Keratinocyte (primary cell): ENCODE measurements around the gene GPATCH4. TPM values are rescaled to one million over a fixed set of nuclear protein-coding genes. Genes with fewer than 3 reads are reported as not detected.

Experiments
- DNase-seq: peaks from one replicate; pipeline ENCODE4 v3.0.0-alpha.2; 2011; ENCODE audit warnings: low read depth, missing footprints, low spot score
- FAIRE-seq: peaks from 2 replicates; lab custom pipeline; 2011; peaks lifted over from hg19 to GRCh38; lab: Jason Lieb, UNC
- H2AFZ ChIP-seq: 2 replicates; pipeline ENCODE4 v1.6.0; 2012; ENCODE audit warnings: low read length, control low read depth, inconsistent platforms; ENCODE audit not compliant: control insufficient read depth
- H3K27ac ChIP-seq: 2 replicates; pipeline ENCODE4 v1.5.1; 2011; ENCODE audit warnings: low read length; ENCODE audit not compliant: control insufficient read depth, insufficient read depth
- H3K27me3 ChIP-seq: 3 replicates; pipeline ENCODE4 v1.6.0; 2011; ENCODE audit warnings: low read length; ENCODE audit not compliant: control insufficient read depth, insufficient read depth; ENCODE audit errors: extremely low read depth
- H3K36me3 ChIP-seq, 2 experiments: 2 replicates in 1 of 2; 3 replicates in 1 of 2; pipeline ENCODE4 v1.5.1; 2011; ENCODE audit warnings: low read length in 2 of 2, mild to moderate bottlenecking in 1 of 2; ENCODE audit not compliant: control insufficient read depth in 2 of 2, insufficient read depth in 2 of 2; ENCODE audit errors: extremely low read depth in 1 of 2
- H3K4me1 ChIP-seq: 3 replicates; pipeline ENCODE4 v1.5.1; 2011; ENCODE audit warnings: low read length; ENCODE audit not compliant: control insufficient read depth, insufficient read depth; ENCODE audit errors: extremely low read depth
- H3K4me2 ChIP-seq: 3 replicates; pipeline ENCODE4 v1.6.0; 2011; ENCODE audit warnings: low read depth, low read length; ENCODE audit not compliant: control insufficient read depth, insufficient read depth; ENCODE audit errors: extremely low read depth
- H3K4me3 ChIP-seq, 3 experiments: fragments of 200-600 bp in 1 of 3; sonication (generic) in 1 of 3; 2 replicates in 2 of 3; 3 replicates in 1 of 3; pipeline ENCODE4 v1.5.1; 2011 to 2016; ENCODE audit warnings: low read length in 3 of 3, mild to moderate bottlenecking in 3 of 3, control low read depth in 2 of 3, inconsistent platforms in 1 of 3, low read depth in 1 of 3, mixed read lengths in 1 of 3, mixed run types in 1 of 3, moderate library complexity in 1 of 3; ENCODE audit not compliant: control insufficient read depth in 2 of 3, insufficient read depth in 2 of 3; ENCODE audit errors: extremely low read depth in 1 of 3
- H3K79me2 ChIP-seq: 2 replicates; pipeline ENCODE4 v1.6.0; 2012; ENCODE audit warnings: low read length; ENCODE audit not compliant: control insufficient read depth, insufficient read depth
- H3K9ac ChIP-seq: 3 replicates; pipeline ENCODE4 v1.6.0; 2011; ENCODE audit warnings: low read length; ENCODE audit not compliant: control insufficient read depth, insufficient read depth; ENCODE audit errors: extremely low read depth
- H3K9me1 ChIP-seq: 3 replicates; pipeline ENCODE4 v1.6.0; 2011; ENCODE audit warnings: low read length; ENCODE audit not compliant: control insufficient read depth, insufficient read depth; ENCODE audit errors: extremely low read depth
- H3K9me3 ChIP-seq: 2 replicates; pipeline ENCODE4 v1.5.1; 2012; ENCODE audit warnings: low read depth, low read length; ENCODE audit not compliant: control insufficient read depth
- H4K20me1 ChIP-seq: 3 replicates; pipeline ENCODE4 v1.6.0; 2011; ENCODE audit warnings: low read length; ENCODE audit not compliant: control insufficient read depth, insufficient read depth; ENCODE audit errors: extremely low read depth
- EZH2 ChIP-seq: IDR thresholded peaks from one replicate; pipeline ENCODE4 v1.6.1; 2012; ENCODE audit warnings: inconsistent platforms, mild to moderate bottlenecking, low read length, moderate library complexity
- dilution Hi-C: fragments of 300-500 bp; cut with MboI; formaldehyde crosslinking; loops from one replicate; pipeline ENCODE4 v1.7.0; 2020; ENCODE audit warnings: low sequenced_read_pairs; ENCODE audit not compliant: extremely low pct_ligation_motif_present
- polyA minus RNA-seq, 3 experiments: library from RNA; depleted of rRNA, polyadenylated mRNA; stranded (reverse); fragments of >200 nt; gene quantifications; 1 replicate in 1 of 3; 2 replicates in 1 of 3; 3 replicates in 1 of 3; pipeline ENCODE4 v1.2.3, GENCODE V29; 2011
- polyA plus RNA-seq, 5 experiments: library from polyadenylated mRNA; depleted of rRNA in 3 of 5; stranded (reverse) in 3 of 5; stranded (forward) in 1 of 5; unstranded in 1 of 5; fragments of >200 nt; gene quantifications; 1 replicate in 1 of 5; 2 replicates in 3 of 5; 3 replicates in 1 of 5; pipeline versions ENCODE4 v1.2.1 to v1.2.3, GENCODE V29; 2011 to 2012; ENCODE audit warnings: missing spikeins in 2 of 5, low read depth in 1 of 5, low replicate concordance in 1 of 5
- TF ChIP-seq, protein P1 (sequence below), 3 experiments: IDR thresholded peaks in 1 of 3; conservative IDR thresholded peaks in 1 of 3; optimal IDR thresholded peaks in 1 of 3; 2 replicates in 2 of 3; 3 replicates in 1 of 3; pipeline versions ENCODE3 to v1.5.1; 2011; ENCODE audit warnings: low read length in 3 of 3, mild to moderate bottlenecking in 3 of 3, moderate library complexity in 2 of 3, control low read depth in 1 of 3, inconsistent platforms in 1 of 3; ENCODE audit not compliant: insufficient read depth in 2 of 3; ENCODE audit errors: extremely low read depth in 1 of 3

Gene GPATCH4
- polyA plus RNA-seq (31.8 to 48.9 TPM (median 43.5 TPM) in 3 replicates), polyA minus RNA-seq (30.0 to 49.1 TPM (median 34.6 TPM) in 3 replicates)
- 21.5 TPM for polyA plus RNA-seq (2011; ENCODE audit: low read depth)
- 32.0 and 41.4 TPM in 2 replicates for polyA plus RNA-seq (2011; cell fraction: cytosol; rRNA removed)
- polyA plus RNA-seq (2011; cell fraction: nucleus; rRNA removed), result 43.6 and 52.9 TPM in 2 replicates
- polyA plus RNA-seq (2012; ENCODE audit: low replicate concordance), result 27.0 and 53.5 TPM in 2 replicates
- 23.0 TPM for polyA minus RNA-seq (2011; cell fraction: cytosol; rRNA and poly(A)+ RNA removed)
- 16.1 and 17.0 TPM in 2 replicates for polyA minus RNA-seq (2011; cell fraction: nucleus; rRNA and poly(A)+ RNA removed)

DNA sequence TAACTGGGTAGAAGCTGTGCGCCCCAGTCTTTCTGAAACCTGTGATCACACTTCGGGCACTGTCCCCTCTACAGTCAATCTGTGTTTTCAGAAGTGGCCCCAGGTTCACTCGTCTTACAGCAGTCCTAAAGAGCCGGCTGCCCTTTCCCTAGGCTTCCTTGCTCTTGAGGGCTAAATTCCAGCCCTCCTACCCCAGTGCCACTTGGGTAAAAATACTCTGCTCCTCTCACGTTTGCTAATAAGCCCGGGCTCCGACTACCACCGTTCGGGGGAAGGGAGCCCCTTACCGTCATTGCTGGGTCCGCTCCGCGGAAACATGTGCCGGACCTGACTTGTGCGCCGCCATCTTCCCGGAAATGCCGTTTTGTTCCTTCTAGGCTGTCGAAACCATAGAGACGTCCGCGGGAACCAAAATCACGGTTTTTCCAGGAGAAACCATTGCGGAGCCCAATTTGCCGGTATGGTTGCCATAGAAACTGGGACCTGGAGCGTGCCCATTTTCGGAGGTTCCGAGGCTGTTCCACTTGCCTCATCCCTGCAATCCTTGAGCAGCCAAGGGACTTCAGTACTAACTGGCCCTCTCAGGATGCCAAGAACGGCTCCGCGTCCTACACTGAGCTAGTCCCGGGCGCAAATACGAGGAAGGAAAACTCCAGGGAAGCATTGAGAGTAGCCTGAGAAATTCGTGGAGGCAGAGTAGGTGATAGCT, at the start of gene GPATCH4:
Gene GPATCH4, minus strand, starts transcription at position 358 of the 709 bp plus-strand sequence.
- Histone ChIP-seq H3K27me3 (no peaks in the 10 kb centered on the region), H3K4me3 (peak within 1 kb of the TSS; percentile 61 to 97 (median 96)), H2AFZ (peak within 1 kb of the TSS; percentile 78), H3K36me3 (peaks cover 20 to 22% of the 10 kb centered on the region in 2 experiments), H3K4me2 (peak within 1 kb of the TSS; percentile 97), H3K27ac (peak within 1 kb of the TSS; percentile 90), H3K9me3 (no peaks in the 10 kb centered on the region), H4K20me1 (no peaks in the 10 kb centered on the region), H3K9ac (peak within 1 kb of the TSS; percentile 98), H3K9me1 (no peaks in the 10 kb centered on the region), H3K79me2 (peaks cover 25% of the 10 kb centered on the region), H3K4me1 (peaks cover 28% of the 10 kb centered on the region)
- no peak for FAIRE-seq
- TF ChIP-seq EZH2, result no peak
- TF ChIP-seq, protein P1, sequence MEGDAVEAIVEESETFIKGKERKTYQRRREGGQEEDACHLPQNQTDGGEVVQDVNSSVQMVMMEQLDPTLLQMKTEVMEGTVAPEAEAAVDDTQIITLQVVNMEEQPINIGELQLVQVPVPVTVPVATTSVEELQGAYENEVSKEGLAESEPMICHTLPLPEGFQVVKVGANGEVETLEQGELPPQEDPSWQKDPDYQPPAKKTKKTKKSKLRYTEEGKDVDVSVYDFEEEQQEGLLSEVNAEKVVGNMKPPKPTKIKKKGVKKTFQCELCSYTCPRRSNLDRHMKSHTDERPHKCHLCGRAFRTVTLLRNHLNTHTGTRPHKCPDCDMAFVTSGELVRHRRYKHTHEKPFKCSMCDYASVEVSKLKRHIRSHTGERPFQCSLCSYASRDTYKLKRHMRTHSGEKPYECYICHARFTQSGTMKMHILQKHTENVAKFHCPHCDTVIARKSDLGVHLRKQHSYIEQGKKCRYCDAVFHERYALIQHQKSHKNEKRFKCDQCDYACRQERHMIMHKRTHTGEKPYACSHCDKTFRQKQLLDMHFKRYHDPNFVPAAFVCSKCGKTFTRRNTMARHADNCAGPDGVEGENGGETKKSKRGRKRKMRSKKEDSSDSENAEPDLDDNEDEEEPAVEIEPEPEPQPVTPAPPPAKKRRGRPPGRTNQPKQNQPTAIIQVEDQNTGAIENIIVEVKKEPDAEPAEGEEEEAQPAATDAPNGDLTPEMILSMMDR (optimal IDR thresholded peaks at IDR 0.05 in 1 of 3, IDR thresholded peaks at IDR 0.05 in 1 of 3, conservative IDR thresholded peaks at IDR 0.05 in 1 of 3; ENCODE audit: extremely low read depth in 1 of 3, insufficient read depth in 2 of 3, low read length in 3 of 3), result no peak
- DNase-seq, result no peak
- dilution Hi-C loops, result no loop called here

GRCh38 chr1:156648951-156649350, 47.7 kb upstream of the GPATCH4 start:
- Histone ChIP-seq H3K9me3 (no peaks in the 10 kb centered on the region), H3K4me3 (no peak overlapping the region), H3K79me2 (no peaks in the 10 kb centered on the region), H3K9ac (no peak overlapping the region), H3K4me1 (no peaks in the 10 kb centered on the region), H3K9me1 (no peaks in the 10 kb centered on the region), H3K36me3 (no peaks in the 10 kb centered on the region), H3K27ac (no peak overlapping the region), H3K27me3 (peaks cover 66% of the 10 kb centered on the region), H4K20me1 (peaks cover 3% of the 10 kb centered on the region), H3K4me2 (no peak overlapping the region), H2AFZ (no peak overlapping the region)
- TF ChIP-seq EZH2, result no peak
- TF ChIP-seq, protein P1 (optimal IDR thresholded peaks at IDR 0.05 in 1 of 3, IDR thresholded peaks at IDR 0.05 in 1 of 3, conservative IDR thresholded peaks at IDR 0.05 in 1 of 3; ENCODE audit: extremely low read depth in 1 of 3, insufficient read depth in 2 of 3, low read length in 3 of 3), result no peak
- no peak for FAIRE-seq
- dilution Hi-C loops, result no loop called here
- no peak for DNase-seq
